ENCODE results near the gene STK16.
"Not testable (repeated sequence)": the region's sequence is repeated elsewhere in the genome, so short reads cannot be mapped to it uniquely, and the experiment has no call there.

Gene STK16

DNA sequence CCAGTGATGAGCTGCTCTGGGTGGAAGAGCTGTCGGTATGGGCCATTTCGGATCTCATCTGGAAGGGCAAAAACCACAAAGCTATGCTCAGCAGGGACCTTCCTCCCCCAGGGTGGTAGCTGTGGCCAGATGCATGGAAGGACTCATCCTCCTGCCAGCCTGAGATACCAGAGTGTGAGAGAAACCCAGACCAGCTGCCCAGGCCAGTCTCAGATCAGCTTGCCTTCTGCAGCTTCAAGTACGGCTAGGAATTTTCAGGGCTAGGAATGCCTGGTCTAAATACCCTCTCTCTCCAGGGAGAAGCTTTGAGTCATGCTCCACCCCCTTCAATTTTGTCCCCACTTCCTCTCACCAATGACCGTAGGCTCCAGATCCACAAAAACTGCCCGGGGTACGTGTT lies 6.4 kb downstream of the STK16 start:
- H3K27me3 ChIP-seq (ENCODE audit: control insufficient read depth, insufficient read depth, low read length), result peaks cover 49% of the 10 kb centered on the region
- no peaks in the 10 kb centered on the region for H3K9me3 ChIP-seq (ENCODE audit: control insufficient read depth, insufficient read depth, low read length)
- no peak overlapping the region for H3K4me3 ChIP-seq (ENCODE audit: low read depth, low read length)
- H3K4me1 ChIP-seq (ENCODE audit: control insufficient read depth, insufficient read depth, low read length), result peaks cover 11% of the 10 kb centered on the region
- H3K9ac ChIP-seq (ENCODE audit: low read depth, low read length), result no peak overlapping the region
- H3K36me3 ChIP-seq (ENCODE audit: control insufficient read depth, insufficient read depth, low read length), result peaks cover 13% of the 10 kb centered on the region

DNA sequence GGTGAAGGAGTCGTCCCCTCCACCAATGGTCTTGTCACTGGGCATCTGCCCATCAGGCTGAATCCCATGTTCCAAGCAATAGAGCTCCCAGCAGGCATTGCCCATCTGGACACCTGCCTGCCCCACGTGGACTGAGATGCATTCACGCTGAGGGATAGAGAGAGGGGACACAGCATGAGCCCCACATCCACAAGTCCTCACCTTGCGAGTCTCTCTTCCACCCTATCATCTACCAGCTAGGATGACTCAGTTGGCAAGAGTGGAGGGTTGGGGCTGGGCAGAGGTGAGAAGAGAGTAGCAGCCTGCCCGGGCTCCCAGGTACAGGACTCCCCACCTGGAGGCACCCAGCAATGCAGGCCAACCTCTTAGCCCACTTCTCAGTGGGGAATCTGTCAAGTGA lies 6.8 kb downstream of the STK16 start:
- H3K27me3 ChIP-seq (ENCODE audit: control insufficient read depth, insufficient read depth, low read length), result peaks cover 51% of the 10 kb centered on the region
- peaks cover 13% of the 10 kb centered on the region for H3K36me3 ChIP-seq (ENCODE audit: control insufficient read depth, insufficient read depth, low read length)
- peak overlapping the region; percentile 62 for H3K4me3 ChIP-seq (ENCODE audit: low read depth, low read length)
- no peak overlapping the region for H3K9ac ChIP-seq (ENCODE audit: low read depth, low read length)
- peaks cover 11% of the 10 kb centered on the region for H3K4me1 ChIP-seq (ENCODE audit: control insufficient read depth, insufficient read depth, low read length)
- H3K9me3 ChIP-seq (ENCODE audit: control insufficient read depth, insufficient read depth, low read length), result no peaks in the 10 kb centered on the region

DNA sequence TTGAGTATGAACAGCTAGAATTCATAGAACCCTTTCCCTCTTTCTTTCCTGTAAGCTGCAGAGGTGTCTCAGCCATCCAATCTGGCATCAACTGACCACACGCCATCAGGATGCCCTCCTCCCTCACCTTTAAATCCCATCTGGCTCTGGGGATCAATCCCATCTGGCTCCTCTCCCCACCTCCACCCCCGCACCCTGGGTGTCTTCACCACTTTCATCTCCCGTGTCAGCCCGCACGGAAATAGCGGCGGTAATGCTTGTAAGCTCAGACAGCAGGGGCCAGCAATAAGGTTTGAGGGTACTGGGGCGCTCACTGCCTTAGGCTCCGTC lies 7.3 kb downstream of the STK16 start:
- Histone ChIP-seq H3K9me3 (ENCODE audit: control insufficient read depth, insufficient read depth, low read length) (no peaks in the 10 kb centered on the region), H3K4me3 (ENCODE audit: low read depth, low read length) (peak overlapping the region; percentile 62), H3K27me3 (ENCODE audit: control insufficient read depth, insufficient read depth, low read length) (peaks cover 51% of the 10 kb centered on the region), H3K9ac (ENCODE audit: low read depth, low read length) (no peak overlapping the region), H3K36me3 (ENCODE audit: control insufficient read depth, insufficient read depth, low read length) (peaks cover 11% of the 10 kb centered on the region), H3K4me1 (ENCODE audit: control insufficient read depth, insufficient read depth, low read length) (peaks cover 11% of the 10 kb centered on the region)

DNA sequence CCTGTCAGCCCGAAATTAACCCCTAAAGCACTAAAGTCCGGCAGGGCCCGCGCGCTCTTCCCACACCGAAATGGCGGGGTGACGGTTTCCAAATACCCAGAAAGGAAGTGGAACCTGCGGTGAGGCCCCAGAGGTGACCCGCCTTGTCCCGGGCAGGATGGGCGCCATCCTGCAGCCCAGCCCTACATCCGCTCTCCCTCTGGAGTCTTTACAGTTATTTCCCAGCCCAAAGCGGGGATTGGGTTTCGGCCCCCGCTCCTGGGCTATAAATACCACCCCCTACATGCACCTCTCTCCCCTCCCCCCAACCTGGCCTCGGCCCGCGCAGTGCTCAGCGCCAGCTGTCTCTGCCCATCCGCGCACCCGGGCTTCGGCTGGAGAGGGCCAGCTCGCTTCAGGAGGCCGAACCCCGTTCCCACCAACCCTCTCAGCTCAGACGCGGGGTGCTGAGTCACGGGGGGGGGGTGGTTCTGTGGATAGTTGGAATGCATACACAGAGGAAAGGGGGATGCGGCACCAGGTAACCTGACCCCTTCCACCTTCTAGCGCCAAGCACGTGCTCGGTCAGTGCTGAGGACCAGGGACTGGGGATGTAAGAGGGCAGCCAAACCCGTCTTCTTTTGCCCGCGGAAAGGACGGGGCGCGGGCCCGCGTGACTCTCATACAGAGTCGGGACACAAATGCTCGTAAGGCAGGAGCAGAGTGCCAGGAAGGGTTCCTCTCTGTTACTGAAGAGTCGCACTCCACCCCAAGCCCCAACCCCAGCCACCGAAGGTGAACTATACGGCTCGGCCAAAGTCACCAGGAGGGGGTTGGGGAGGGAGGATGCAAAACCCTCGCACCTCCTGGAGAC lies 7.8 kb downstream of the STK16 start, which contains the start of gene TUBA4B:
Gene TUBA4B (plus strand): TSS at position 344 of the 853 bp plus-strand sequence. CDS start 165 bp downstream, at position 509.
- peaks cover 11% of the 10 kb centered on the region for H3K4me1 ChIP-seq (ENCODE audit: control insufficient read depth, insufficient read depth, low read length)
- H3K27me3 ChIP-seq (ENCODE audit: control insufficient read depth, insufficient read depth, low read length), result peaks cover 54% of the 10 kb centered on the region
- peak within 1 kb of the TSS; percentile 62 for H3K4me3 ChIP-seq (ENCODE audit: low read depth, low read length)
- peaks cover 5% of the 10 kb centered on the region for H3K36me3 ChIP-seq (ENCODE audit: control insufficient read depth, insufficient read depth, low read length)
- no peaks in the 10 kb centered on the region for H3K9me3 ChIP-seq (ENCODE audit: control insufficient read depth, insufficient read depth, low read length)
- H3K9ac ChIP-seq (ENCODE audit: low read depth, low read length), result no peak within 1 kb of the TSS

DNA sequence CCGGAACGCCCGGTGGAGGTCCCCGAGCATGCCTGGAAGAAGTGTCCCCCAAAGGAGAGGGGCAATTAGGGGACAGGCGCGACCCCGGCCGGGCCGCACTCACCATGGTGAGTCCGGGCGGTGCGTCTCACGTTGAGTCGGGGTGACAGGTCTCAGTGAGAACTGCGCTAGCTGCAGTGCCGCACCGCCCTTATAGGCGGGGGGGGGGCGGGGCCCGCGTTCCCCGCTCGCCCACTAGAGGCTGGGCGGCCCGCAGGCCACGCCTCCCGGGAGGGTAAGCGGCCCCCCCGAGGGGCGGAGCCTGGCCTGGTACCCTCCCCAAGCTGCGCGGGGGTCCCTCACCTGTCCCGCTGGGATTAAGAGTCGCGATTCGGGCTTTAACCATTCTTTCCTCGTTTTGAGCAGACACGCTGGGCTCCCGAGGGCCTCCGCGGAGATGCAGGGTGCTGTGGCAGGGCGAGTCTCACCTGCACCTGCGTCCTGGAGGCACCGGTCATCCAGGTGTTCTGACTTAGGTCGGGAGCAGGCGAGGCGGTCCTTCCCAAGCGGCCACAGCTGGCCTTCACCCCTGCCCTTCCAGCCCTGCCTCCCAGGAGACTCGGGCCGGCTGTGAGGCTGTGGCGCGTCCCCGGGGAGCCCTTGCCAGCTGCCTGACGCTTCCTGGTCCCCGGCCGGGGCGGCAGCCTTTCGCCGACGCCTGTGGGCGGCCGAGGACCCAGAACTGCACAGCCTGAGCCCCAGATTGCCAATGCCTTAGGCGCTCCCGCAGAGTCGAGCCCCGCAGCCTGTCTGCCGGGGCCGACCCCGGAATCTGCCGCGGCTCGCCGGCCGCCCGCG lies 8.7 kb downstream of the STK16 start, which contains the start of gene TUBA4A:
Gene TUBA4A (minus strand): TSS at position 166 of the 837 bp plus-strand sequence. CDS start 60 bp downstream, at position 106.
- Histone ChIP-seq H3K9ac (ENCODE audit: low read depth, low read length) (no peak within 1 kb of the TSS), H3K27me3 (ENCODE audit: control insufficient read depth, insufficient read depth, low read length) (peaks cover 54% of the 10 kb centered on the region), H3K9me3 (ENCODE audit: control insufficient read depth, insufficient read depth, low read length) (no peaks in the 10 kb centered on the region), H3K4me3 (ENCODE audit: low read depth, low read length) (peak within 1 kb of the TSS; percentile 62), H3K4me1 (ENCODE audit: control insufficient read depth, insufficient read depth, low read length) (peaks cover 11% of the 10 kb centered on the region), H3K36me3 (ENCODE audit: control insufficient read depth, insufficient read depth, low read length) (peaks cover 5% of the 10 kb centered on the region)

DNA sequence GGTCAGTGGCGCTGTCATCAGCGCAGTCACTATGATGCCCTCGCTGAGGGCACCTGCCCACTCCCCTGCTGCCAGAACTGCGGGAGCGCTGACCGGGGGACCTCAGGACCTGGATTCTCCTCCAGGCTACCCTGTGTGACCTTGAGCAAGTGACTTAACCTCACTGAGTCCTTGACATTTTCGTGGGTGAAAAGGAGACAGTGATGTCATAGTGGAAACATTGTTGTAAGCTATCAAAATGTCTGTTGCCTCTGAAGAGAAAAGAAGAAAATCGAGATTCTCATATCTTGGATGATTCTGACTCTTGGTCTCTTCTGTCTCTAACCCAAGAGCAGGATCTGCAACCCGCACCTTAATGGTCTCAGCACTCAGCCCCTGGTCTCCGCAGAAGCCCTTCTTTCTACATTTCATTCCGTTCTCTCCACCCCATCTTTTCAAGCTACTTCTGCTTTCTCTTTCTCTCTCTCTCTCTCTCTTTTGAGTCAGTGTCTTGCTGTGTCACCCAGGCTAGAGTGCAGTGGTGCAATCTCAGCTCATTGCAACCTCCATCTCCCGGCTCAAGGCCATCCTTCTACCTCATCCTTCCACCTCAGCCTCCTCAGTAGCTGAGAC lies 9.4 kb downstream of the STK16 start:
- Histone ChIP-seq H3K27me3 (ENCODE audit: control insufficient read depth, insufficient read depth, low read length) (peaks cover 58% of the 10 kb centered on the region), H3K9ac (ENCODE audit: low read depth, low read length) (no peak overlapping the region), H3K4me3 (ENCODE audit: low read depth, low read length) (peak overlapping the region; percentile 62)

DNA sequence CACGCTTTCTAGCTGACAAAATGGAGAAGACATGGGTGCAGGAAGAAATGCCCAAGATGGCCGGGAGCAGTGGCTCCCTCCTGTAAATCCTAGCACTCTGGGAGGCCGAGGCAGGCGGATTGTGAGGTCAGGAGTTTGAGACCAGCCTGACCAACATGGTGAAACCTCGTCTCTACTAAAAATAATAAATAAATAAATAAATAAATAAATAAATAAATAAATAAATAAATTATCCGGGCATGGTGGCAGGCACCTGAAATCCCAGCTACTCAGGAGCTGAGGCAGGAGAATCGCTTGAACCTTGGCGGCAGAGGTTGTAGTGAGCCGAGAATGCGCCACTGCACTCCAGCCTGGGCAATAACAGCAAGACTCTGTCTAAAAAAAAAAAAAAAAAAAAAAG lies 13.7 kb downstream of the STK16 start:
- not testable (repeated sequence) for H3K4me3 ChIP-seq (ENCODE audit: low read depth, low read length); H3K36me3 ChIP-seq (ENCODE audit: control insufficient read depth, insufficient read depth, low read length); H3K9me3 ChIP-seq (ENCODE audit: control insufficient read depth, insufficient read depth, low read length); H3K4me1 ChIP-seq (ENCODE audit: control insufficient read depth, insufficient read depth, low read length); H3K9ac ChIP-seq (ENCODE audit: low read depth, low read length)
- H3K27me3 ChIP-seq (ENCODE audit: control insufficient read depth, insufficient read depth, low read length), result peaks cover 52% of the 10 kb centered on the region

More for the DNA sequence above, 9.4 kb downstream of the STK16 start:
- H3K4me1 ChIP-seq (ENCODE audit: control insufficient read depth, insufficient read depth, low read length), result peaks cover 11% of the 10 kb centered on the region
- H3K36me3 ChIP-seq (ENCODE audit: control insufficient read depth, insufficient read depth, low read length), result peaks cover 5% of the 10 kb centered on the region
- H3K9me3 ChIP-seq (ENCODE audit: control insufficient read depth, insufficient read depth, low read length), result no peaks in the 10 kb centered on the region

DNA sequence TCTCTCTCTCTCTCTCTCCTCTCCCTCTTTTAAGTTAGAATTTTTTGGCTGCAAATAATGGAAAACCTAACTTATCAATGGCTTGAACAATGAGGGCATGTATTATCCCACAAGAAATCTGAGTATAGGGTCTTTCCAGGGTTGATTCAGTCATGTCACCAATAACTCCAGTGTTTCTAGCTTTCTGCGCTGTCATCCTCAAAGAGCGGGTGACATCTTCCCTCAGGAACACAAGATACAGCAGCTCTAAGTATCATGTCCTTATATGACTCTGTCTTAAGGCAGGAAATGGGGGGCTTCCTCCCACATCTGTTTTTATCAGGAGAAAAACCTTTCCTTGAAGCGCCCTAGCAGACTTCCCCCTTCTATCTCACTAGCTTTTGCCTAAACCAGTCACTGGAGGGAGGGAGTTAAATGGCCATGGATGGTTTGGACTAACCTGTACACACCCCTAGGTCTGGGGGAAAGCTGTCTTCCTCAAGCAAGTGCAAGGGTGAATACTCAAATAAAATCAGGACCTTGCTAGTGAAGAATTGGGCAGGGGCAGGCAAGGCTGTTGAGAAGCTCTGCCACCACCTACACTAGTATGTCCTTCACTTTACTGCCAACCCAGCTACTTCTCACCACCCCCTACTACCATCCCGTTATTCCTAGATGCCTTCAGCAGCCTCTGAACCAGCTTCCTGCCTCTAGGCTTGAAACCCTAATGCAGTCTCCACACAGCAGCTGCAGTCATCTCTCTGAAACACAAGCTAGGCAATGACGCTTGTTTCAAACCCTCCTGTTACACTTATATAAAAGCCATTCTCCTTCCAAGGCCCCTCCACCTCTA lies 16.0 kb downstream of the STK16 start:
- Histone ChIP-seq H3K27me3 (ENCODE audit: control insufficient read depth, insufficient read depth, low read length) (peaks cover 40% of the 10 kb centered on the region), H3K9ac (ENCODE audit: low read depth, low read length) (no peak overlapping the region), H3K9me3 (ENCODE audit: control insufficient read depth, insufficient read depth, low read length) (no peaks in the 10 kb centered on the region), H3K36me3 (ENCODE audit: control insufficient read depth, insufficient read depth, low read length) (no peaks in the 10 kb centered on the region), H3K4me1 (ENCODE audit: control insufficient read depth, insufficient read depth, low read length) (no peaks in the 10 kb centered on the region), H3K4me3 (ENCODE audit: low read depth, low read length) (no peak overlapping the region)

DNA sequence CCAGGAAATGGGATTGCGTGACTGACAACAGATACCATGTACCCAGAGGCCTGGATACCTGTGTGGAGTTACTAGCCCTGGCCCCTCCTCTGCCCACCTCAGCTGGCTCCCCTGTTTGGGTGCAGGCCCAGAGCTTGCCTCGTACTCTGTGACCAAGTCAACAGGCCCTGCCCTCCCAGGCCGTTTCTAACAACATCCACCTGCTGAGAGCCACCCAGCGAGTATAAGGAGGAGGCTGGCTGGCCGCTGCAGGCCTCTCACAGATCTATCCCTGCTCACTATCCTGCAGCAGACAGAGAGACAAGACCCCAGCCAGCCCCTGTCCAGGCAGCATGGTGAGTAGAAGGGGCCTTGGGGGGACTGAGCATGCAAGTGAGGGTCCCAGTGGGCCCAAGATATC lies 21.0 kb downstream of the STK16 start:
- H3K4me3 ChIP-seq (ENCODE audit: low read depth, low read length), result no peak overlapping the region
- peaks cover 31% of the 10 kb centered on the region for H3K27me3 ChIP-seq (ENCODE audit: control insufficient read depth, insufficient read depth, low read length)
- no peaks in the 10 kb centered on the region for H3K4me1 ChIP-seq (ENCODE audit: control insufficient read depth, insufficient read depth, low read length)
- H3K9ac ChIP-seq (ENCODE audit: low read depth, low read length), result no peak overlapping the region
- no peaks in the 10 kb centered on the region for H3K9me3 ChIP-seq (ENCODE audit: control insufficient read depth, insufficient read depth, low read length)
- no peaks in the 10 kb centered on the region for H3K36me3 ChIP-seq (ENCODE audit: control insufficient read depth, insufficient read depth, low read length)

DNA sequence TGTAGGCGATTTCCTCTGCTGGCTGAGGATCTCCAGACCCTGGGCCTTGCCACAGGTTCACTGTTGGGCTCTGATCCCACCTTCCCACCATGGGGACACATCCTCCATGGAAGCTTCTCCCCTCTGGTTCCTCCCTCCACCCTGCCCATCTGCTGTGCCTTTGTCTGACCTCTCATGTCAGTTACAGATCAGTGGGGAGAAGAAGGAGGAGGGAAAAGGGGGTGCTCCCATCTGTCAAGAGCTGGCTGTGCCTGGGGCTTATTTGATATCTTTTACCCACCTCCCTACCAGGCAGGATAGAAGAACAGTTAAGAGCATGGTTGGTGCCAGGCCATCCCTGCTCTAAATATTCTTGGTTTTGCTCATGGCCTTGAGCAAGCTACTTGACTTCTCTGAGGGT lies 21.6 kb downstream of the STK16 start:
- H3K4me1 ChIP-seq (ENCODE audit: control insufficient read depth, insufficient read depth, low read length), result no peaks in the 10 kb centered on the region
- H3K27me3 ChIP-seq (ENCODE audit: control insufficient read depth, insufficient read depth, low read length), result peaks cover 27% of the 10 kb centered on the region
- H3K9me3 ChIP-seq (ENCODE audit: control insufficient read depth, insufficient read depth, low read length), result no peaks in the 10 kb centered on the region
- H3K9ac ChIP-seq (ENCODE audit: low read depth, low read length), result no peak overlapping the region
- H3K36me3 ChIP-seq (ENCODE audit: control insufficient read depth, insufficient read depth, low read length), result no peaks in the 10 kb centered on the region
- H3K4me3 ChIP-seq (ENCODE audit: low read depth, low read length), result no peak overlapping the region

DNA sequence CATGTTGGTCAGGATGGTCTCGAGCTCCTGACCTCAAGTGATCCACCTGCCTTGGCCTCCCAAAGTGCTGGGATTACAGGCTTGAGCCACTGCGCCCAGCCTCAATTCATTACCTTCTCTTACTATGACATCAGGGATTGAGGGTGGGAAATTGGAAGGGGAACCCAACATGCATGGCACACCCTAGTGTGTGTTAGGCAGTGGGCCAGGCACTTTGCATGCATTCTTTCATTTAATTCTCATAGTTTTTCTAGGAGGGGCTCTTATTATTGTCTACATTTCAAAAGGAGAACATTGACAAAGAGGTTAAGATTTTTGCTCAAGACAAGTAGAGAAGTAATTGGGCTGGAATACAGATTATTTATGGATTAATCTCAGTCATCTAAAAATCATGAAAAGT lies 23.0 kb downstream of the STK16 start:
- H3K4me3 ChIP-seq (ENCODE audit: low read depth, low read length), result no peak overlapping the region
- H3K27me3 ChIP-seq (ENCODE audit: control insufficient read depth, insufficient read depth, low read length), result peaks cover 25% of the 10 kb centered on the region
- H3K9me3 ChIP-seq (ENCODE audit: control insufficient read depth, insufficient read depth, low read length), result no peaks in the 10 kb centered on the region

More for the DNA sequence above, 23.0 kb downstream of the STK16 start:
- Histone ChIP-seq H3K9ac (ENCODE audit: low read depth, low read length) (no peak overlapping the region), H3K36me3 (ENCODE audit: control insufficient read depth, insufficient read depth, low read length) (no peaks in the 10 kb centered on the region), H3K4me1 (ENCODE audit: control insufficient read depth, insufficient read depth, low read length) (no peaks in the 10 kb centered on the region)
